Small intestine (tissue), 7 donors: ENCODE data around the gene TRPV6. TPM values are rescaled to one million over a fixed set of nuclear protein-coding genes. Genes with fewer than 3 reads are reported as not detected.

ENCODE experiments used
- DNase-seq, 2 donors: peaks; one replicate each; pipeline versions ENCODE4 v3.0.0 to v3.0.0-alpha.2; 2013
- FAIRE-seq: peaks from 2 replicates; lab custom pipeline; 2012; peaks lifted over from hg19 to GRCh38; lab: Jason Lieb, UNC
- H3K27ac ChIP-seq, 3 donors: one replicate each; pipeline ENCODE4 v1.5.1; 2013; ENCODE audit warnings: low read length in 2 of 3, mild to moderate bottlenecking in 2 of 3, control low read depth in 1 of 3, inconsistent platforms in 1 of 3, low read depth in 1 of 3, moderate library complexity in 1 of 3
- H3K27me3 ChIP-seq, 3 donors: one replicate each; pipeline ENCODE4 v1.6.1; 2013; ENCODE audit warnings: low read length in 3 of 3, inconsistent platforms in 1 of 3; ENCODE audit not compliant: control insufficient read depth in 3 of 3, insufficient read depth in 3 of 3
- H3K36me3 ChIP-seq, 3 donors: one replicate each; pipeline ENCODE4 v1.6.1; 2013; ENCODE audit warnings: low read length in 3 of 3, inconsistent platforms in 1 of 3, low read depth in 1 of 3, mild to moderate bottlenecking in 1 of 3, moderate library complexity in 1 of 3; ENCODE audit not compliant: control insufficient read depth in 3 of 3, insufficient read depth in 2 of 3
- H3K4me1 ChIP-seq, 3 donors: one replicate each; pipeline ENCODE4 v1.6.1; 2013; ENCODE audit warnings: low read length in 2 of 3, inconsistent platforms in 1 of 3, low read depth in 1 of 3, mild to moderate bottlenecking in 1 of 3, moderate library complexity in 1 of 3; ENCODE audit not compliant: control insufficient read depth in 3 of 3, insufficient read depth in 2 of 3
- H3K4me3 ChIP-seq, 3 donors: one replicate each; pipeline ENCODE4 v1.5.1; 2013; ENCODE audit warnings: low read length in 3 of 3, control low read depth in 1 of 3, inconsistent platforms in 1 of 3, low read depth in 1 of 3, mild to moderate bottlenecking in 1 of 3, moderate library complexity in 1 of 3
- H3K9me3 ChIP-seq, 2 donors: one replicate each; pipeline ENCODE4 v1.6.1; 2013; ENCODE audit warnings: low read depth in 1 of 2, low read length in 1 of 2; ENCODE audit not compliant: control insufficient read depth in 2 of 2, insufficient read depth in 1 of 2
- WGBS, 3 donors: extraction: QIAGEN DNeasy Blood & Tissue Kit; methylation state at CpG; one replicate each; pipeline ENCODE4 v1.1.7; 2013; 5-methylcytosine and 5-hydroxymethylcytosine counted together
- polyA plus RNA-seq, 4 donors: library from polyadenylated mRNA; stranded (reverse) in 3 of 4; unstranded in 1 of 4; fragments of 200-250 nt in 3 of 4; fragments of 120-200 nt in 1 of 4; gene quantifications; one replicate each; pipeline versions ENCODE4 v1.2.1 to v1.2.3, GENCODE V29; 2013
- donor health status: healthy with polysubstance abuse.
- donor health status: control.
- donor health status: control.
- donor health status: Bipolar disorder and iron deficiency.
- donor health status: healthy.

TRPV6 gene
- polyA plus RNA-seq, 4 donors: 0.22 to 27.3 (median 15.9) TPM

DNA sequence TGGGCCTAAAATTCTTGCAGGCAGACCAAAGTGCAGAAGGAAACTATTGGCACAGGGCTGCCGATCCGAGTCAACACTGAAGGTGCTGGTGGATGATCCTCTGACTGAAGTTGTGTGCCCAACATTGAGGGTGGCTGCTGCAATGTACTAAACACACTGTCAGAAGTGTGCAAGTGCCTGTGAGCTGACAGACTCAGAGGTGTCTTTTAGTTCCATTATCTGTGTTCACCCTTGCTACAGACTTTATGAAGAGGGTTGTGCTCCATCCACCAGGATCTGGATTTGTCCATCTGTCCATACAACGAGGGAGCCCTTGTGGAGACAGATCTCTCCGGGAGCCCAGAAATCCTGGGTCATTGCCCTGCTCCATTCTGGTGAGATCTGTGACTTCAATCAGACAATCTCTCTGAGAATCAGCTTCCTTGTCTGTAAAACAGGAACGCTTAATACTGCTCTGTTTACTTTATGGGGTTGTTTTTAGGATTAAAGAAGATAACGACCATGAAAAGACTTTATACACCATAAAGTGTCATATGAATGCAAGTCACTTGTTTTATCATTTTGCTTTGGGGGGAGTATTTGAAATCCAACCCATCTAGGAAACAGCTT is 9.5 kb upstream of the TRPV6 start:
- WGBS, 3 donors: 6 to 35% (median 23%) methylated on average over 6 of the region's 6 CpGs
- peak; percentile 34 to 53 for DNase-seq

DNA sequence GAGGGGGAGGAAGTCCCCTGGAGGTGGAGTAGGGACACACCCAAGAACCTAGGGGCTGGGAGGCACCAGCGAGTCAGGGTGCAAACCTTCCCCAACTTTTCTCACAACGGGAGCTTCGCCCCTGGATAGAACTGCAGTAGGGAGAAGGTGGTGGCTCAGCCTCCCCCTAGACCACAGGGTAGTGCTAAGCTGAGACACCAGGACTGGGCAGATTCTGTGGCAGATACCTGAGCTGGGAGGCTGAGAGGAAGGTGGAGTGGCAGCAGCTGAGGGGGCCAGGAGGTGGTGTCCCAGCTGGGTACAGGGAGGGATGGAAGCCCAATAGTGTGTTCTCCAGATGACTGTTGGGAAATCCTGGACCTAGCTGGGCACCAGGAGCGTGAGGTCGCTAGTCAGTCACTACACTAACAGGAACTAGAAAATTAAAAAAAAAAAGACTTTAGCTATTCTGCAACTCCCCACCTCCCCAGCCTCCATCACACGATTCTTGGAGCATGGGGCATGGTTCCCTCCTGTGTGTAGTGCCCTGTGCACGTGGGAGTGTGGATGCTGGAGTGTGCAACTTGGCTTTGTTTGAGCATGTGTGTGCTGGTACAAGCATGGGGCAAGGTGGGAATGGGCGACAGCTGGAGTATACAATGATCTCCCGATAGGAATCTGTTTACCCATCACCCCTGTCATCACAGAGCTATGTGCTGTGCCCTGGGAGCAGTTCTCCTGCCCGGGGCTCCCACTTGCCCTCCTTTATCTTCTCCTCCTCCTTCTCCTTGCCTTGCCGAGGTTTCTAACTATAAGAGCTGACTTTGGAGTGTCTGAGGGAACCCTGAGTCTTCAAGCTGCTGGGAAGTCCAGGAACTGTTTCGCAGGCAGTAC is 8.8 kb upstream of the TRPV6 start:
- Histone ChIP-seq H3K27me3 (peaks cover 0 to 2% (median 0%) of the 10 kb centered on the region in 3 donors), H3K4me1 (peaks cover 0 to 48% (median 8%) of the 10 kb centered on the region in 3 donors), H3K4me3 (no peak overlapping the region), H3K9me3 (no peaks in the 10 kb centered on the region), H3K27ac (no peak overlapping the region), H3K36me3 (no peaks in the 10 kb centered on the region)
- 47 to 55% (median 53%) methylated on average over 12 of the region's 12 CpGs for WGBS, 3 donors
- peak in 1 of 2 donors; percentile 15 for DNase-seq
- FAIRE-seq: no peak

More for the DNA sequence above, 9.5 kb upstream of the TRPV6 start:
- Histone ChIP-seq H3K27ac (no peak overlapping the region), H3K9me3 (no peaks in the 10 kb centered on the region), H3K4me3 (no peak overlapping the region), H3K27me3 (peaks cover 0 to 2% (median 0%) of the 10 kb centered on the region in 3 donors), H3K4me1 (peaks cover 0 to 42% (median 8%) of the 10 kb centered on the region in 3 donors), H3K36me3 (no peaks in the 10 kb centered on the region)
- no peak for FAIRE-seq

DNA sequence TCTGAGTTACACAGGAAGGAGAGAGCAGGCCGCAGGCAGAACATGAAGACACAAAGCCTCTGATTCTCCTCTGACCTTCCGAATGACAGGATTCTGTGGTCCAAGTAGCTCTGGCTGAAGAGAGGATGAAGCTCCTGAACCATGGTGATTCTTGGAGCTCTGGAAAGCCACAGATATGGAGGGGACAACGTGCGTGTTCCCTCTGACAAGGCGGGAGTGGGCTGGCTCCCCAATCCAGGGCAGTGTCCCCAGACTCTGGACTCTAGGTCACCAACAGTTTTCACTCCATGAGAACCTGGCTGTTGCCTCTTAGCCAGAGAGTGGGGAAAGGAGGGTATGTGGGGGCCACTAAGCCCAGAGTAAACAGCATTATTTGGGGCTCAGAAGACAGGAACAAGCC is 7.4 kb upstream of the TRPV6 start:
- Histone ChIP-seq H3K36me3 (no peaks in the 10 kb centered on the region), H3K4me3 (no peak overlapping the region), H3K9me3 (no peaks in the 10 kb centered on the region), H3K27me3 (peaks cover 0 to 2% (median 0%) of the 10 kb centered on the region in 3 donors), H3K27ac (no peak overlapping the region), H3K4me1 (peaks cover 0 to 46% (median 8%) of the 10 kb centered on the region in 3 donors)
- DNase-seq (peak; percentile 48 to 66), FAIRE-seq (no peak)
- 34 to 72% (median 53%) methylated on average over 5 of the region's 5 CpGs for WGBS, 3 donors

DNA sequence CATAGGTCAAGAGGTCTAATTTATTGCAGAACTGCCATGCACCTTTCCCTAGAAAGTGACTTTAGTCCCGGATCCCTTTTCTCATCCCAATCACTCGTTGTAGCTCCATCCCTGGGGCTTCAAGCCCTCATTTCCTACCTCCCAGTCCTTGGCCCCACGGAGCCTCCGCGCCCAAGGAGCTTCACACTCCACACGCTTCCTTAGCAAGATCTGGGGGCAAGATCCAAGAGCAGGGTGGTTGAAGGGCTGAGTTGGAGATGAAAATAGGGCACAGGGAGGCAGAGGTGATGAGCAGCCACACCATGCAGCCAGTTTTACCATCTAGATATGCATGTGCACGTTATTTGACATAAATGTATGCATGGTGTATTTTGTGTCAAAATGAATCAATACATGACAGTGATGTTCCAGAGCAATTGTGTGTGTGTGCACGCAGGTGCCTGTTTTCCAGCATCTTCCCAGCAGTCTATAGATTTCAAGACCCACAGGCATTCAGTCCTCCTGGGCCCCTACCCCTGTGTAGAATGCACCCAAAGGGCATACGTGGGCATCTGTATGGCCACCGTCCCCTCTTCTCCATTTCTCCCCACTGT is 6.0 kb upstream of the TRPV6 start:
- no peaks in the 10 kb centered on the region for H3K9me3 ChIP-seq
- 81 to 85% (median 83%) methylated on average over 10 of the region's 10 CpGs for WGBS, 3 donors
- no peak for DNase-seq
- no peak overlapping the region for H3K27ac ChIP-seq
- no peak for FAIRE-seq
- H3K4me1 ChIP-seq: peaks cover 0 to 46% (median 9%) of the 10 kb centered on the region in 3 donors
- no peaks in the 10 kb centered on the region for H3K36me3 ChIP-seq
- peaks cover 0 to 2% (median 0%) of the 10 kb centered on the region in 3 donors for H3K27me3 ChIP-seq
- no peak overlapping the region for H3K4me3 ChIP-seq

DNA sequence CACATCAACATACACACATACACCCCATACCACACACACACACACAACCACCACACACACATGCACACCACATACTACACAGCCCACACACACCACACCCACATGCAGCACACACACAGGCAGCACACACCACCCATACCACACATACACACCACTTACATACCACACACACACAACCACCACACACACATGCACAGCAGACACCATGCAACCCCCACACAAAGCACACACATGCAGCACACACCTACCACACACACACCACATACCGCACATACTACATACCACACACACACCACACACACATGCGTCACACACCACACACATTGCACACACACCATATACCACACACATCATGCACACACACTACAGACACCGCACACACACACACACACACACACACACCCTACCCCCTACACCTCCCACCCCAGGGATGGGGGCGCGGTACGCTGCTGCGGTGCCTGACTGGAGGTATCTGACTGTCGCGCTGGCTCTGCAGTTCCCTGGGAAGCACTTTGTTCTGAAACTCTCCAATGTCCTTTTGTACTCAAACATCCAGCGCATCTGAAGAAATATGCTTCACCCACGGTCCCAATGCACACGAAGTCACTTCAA is 5.4 kb upstream of the TRPV6 start:
- Histone ChIP-seq H3K27ac (no peak overlapping the region), H3K4me3 (no peak overlapping the region), H3K27me3 (peaks cover 0 to 2% (median 0%) of the 10 kb centered on the region in 3 donors), H3K9me3 (no peaks in the 10 kb centered on the region), H3K36me3 (no peaks in the 10 kb centered on the region), H3K4me1 (peaks cover 0 to 46% (median 9%) of the 10 kb centered on the region in 3 donors)
- 55 to 71% (median 64%) methylated on average over 12 of the region's 12 CpGs for WGBS, 3 donors
- DNase-seq: no peak
- no peak for FAIRE-seq

DNA sequence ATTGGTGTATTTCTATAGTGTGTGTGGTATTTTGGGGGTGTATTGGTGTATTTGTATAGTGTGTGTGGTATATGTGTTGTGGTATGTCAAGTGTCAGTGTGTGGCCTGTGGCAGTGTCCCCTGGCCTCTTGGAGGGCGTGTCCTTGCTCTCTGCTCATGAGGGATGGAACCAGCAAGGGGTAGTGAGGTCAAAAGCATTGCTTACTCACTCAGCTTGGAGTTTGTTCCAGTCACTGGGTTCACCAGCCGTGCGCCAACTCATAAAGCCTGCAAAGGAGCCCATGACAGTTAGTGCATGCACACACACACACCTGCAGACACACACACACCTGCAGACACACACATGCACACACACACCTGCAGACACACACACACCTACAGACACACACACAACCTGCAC is 4.3 kb upstream of the TRPV6 start:
- DNase-seq (peak; percentile 84 to 95), FAIRE-seq (no peak)
- Histone ChIP-seq H3K36me3 (no peaks in the 10 kb centered on the region), H3K4me3 (no peak overlapping the region), H3K4me1 (peaks cover 2 to 41% (median 9%) of the 10 kb centered on the region in 3 donors), H3K27me3 (peaks cover 0 to 2% (median 0%) of the 10 kb centered on the region in 3 donors), H3K9me3 (no peaks in the 10 kb centered on the region), H3K27ac (peak overlapping the region in 1 of 3 donors; percentile 9)
- WGBS, 3 donors: 7 to 50% (median 33%) methylated on average over 3 of the region's 3 CpGs

DNA sequence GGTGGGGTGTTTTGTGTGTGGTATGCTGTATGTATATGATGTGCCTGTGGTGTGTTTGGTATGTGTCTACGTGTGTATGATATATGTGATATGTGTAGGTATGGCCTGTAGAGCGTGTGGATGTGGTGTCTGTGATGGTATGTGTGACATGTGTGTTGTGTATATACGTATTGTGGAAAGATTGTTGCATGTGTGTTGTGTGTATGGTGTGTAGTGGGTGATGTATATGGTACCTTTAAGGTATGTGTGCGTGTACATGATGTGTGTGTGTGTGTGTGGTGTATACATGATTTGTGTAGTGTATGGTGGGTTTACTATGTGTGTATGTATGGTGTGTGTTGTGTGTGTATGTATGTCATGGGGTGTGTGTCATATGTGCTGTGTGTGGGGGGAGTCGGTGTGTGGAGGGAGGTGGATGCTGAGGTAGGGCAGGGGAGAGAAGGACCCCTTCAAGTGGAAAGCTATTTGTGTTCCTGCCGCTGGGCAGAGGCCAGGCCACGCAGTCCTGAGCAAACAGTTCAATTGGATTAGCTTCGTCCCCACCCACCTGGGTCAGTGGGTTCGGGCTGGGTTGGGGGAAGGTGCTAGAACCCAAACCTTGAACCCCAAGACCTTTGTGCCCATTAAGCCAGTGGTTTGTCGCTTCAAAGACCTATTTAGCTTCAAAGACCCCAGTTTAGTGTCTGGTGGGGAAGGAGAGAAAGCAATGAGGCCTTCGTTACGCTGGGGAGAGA is 1.9 kb upstream of the TRPV6 start:
- Histone ChIP-seq H3K4me1 (peaks cover 2 to 24% (median 5%) of the 10 kb centered on the region in 3 donors), H3K27ac (no peak overlapping the region), H3K9me3 (no peaks in the 10 kb centered on the region), H3K4me3 (no peak overlapping the region), H3K36me3 (no peaks in the 10 kb centered on the region), H3K27me3 (no peaks in the 10 kb centered on the region)
- DNase-seq (no peak), FAIRE-seq (no peak)
- WGBS, 3 donors: 55 to 75% (median 63%) methylated on average over 12 of the region's 12 CpGs
